HG02938 (cell line): ENCODE data around the gene PALM2AKAP2.

Experiments used
- ATAC-seq: cut with Tn5 transposase; IDR thresholded peaks from one replicate; pipeline ENCODE4 v1.9.1; 2021; ENCODE audit warnings: mild to moderate bottlenecking, moderate library complexity; ENCODE audit not compliant: unreplicated experiment

PALM2AKAP2 gene

DNA sequence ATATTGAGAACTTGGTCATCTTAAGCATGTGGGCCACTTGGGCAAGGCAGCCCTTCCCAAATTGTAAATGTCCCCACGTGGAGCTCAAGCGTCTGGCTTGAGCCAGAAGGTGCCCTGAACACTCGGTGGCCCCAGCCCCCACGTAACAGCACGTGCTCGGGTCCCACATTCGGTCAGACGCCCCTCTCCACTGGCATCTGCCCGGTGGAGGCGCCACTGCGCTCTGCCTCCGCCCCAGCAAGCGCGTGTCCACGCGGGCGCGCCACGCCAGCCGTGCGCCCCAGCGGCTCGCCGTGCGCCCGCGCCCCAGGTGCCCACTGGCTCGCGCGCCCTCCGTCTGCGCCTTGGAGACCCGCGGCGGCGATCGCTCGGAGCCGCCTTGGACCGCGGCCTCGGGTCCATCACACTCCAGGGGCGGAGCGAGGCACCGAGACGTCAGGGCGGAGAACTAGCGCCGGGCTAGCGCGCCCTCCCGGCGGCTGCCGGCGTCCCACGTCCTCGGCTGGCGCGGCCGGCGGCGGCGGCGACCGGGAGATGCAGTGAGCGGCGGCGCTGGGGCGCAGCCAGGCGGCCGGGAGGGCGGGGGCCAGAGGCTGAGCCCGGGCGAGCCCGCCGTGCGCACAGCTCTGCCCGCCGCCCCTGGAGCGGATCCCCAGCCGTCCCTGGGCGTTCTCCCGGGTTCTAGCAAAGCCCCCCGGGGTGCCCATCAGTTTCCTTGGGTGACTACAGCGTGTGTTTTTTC, at the start of gene PALM2AKAP2:
TSS of gene PALM2AKAP2 (plus strand) at position 488 of the 742 bp plus-strand sequence. CDS start 291 bp downstream, outside the sequence.
- ATAC-seq = no peak

GRCh38 chr9:109730228-109730627, 49.8 kb upstream of the PALM2AKAP2 start:
- no peak for ATAC-seq

- ATAC-seq = no peak
Measured at GRCh38 chr9:109733690-109734089, 46.3 kb upstream of the PALM2AKAP2 start.

DNA sequence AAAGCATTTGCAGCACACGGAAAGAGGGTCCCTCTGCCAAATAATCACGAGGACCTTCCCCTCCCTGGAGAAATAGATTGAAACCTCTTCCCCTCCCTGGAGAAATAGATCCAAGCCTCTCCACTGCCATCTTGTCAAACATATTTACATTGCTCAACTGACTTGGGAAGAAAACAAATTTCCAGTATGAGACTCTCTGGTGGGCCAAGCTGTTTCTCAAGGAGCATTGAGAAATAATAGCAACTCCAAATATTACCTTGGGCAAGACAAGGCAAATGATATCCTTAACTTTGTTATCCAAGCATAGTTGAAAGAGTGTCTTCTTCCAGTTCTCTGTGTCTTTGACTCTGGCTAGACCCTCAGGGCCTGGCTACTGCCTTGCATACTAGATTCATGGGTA, 45.2 kb upstream of the PALM2AKAP2 start:
- no peak for ATAC-seq

DNA sequence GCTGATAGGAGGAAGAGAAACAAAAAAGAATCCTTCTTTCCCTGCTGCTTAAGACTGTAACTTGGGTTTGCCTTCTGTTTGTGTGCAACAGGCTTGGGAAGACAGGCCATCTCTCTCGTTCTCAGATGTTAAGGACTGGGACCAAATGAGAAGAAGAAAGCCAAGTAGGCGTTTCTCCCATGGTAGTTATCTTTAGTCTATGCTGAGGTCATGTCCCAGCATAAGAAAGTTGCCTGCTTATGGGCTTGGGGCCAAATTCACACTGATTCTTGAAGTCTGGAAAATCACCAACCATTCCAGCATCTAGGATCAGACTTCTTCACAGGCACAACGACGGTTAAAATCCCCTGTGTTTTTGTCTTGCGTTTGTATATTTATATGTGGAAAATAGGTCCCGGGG, 44.2 kb upstream of the PALM2AKAP2 start:
- no peak for ATAC-seq

DNA sequence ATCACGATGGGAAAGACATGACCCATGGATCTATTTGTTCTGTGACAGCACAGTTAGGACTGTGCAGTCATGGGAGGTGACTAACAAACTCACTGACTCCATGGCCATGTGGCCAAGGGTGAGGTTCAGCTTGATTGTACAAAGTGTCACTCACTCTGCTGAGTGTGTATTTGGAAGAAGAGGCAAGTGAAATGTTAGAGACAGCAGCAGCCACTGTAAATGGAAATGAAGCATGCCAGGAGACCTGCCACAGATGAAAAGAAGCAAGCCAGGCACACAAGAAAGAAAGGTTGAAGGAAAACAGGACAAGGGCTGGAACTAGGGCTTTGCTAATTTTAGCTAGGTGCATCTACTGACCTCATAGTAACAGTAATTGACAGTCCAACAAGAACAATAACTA, 42.7 kb upstream of the PALM2AKAP2 start:
- no peak for ATAC-seq

DNA sequence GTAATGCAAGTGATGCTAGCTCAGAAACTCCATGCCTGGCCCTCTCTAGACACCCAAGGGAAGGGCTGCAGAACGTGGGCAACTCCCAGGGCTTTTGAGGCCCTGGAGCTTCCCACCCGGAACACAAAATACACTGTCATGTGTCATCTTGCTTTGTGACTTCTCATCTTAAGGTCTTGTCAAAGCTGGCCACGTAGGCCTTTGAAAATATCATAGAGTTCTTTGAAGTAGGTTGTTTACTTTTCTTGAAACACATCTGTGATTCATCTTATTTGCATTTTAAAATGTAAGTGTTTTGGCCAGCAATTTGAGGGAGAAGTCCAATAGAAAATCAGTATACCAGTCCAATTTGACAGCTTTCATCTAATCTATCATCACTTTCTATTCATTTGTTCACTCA, 40.2 kb upstream of the PALM2AKAP2 start:
- ATAC-seq = no peak

DNA sequence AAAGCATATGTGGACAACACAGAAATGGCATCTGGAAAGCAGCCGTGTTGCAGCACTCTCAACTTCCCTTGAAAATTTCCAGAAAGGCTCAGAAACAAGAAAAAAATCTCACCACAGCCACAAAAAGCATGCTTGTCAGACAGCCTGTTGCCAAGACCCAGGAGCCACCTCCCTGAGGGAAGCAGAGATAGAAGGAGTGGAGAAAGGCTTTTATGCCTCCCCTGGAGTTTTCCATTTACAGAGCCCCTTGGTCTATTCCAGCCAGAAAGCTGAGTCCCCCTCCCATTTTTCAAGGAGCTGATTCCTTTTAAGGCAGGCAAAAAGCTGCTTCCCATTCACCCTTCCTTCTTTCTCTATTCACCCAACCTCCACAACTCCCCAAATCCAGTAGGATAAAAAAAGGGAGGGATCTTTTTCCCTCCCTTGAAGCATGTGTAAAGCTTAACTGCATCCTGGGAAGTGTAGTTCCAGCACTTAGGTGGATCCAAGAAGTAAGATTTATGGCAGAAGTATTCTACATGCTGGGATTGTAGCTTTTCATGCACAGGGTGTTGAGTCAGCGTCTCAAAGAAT, 37.1 kb upstream of the PALM2AKAP2 start:
- no peak for ATAC-seq

DNA sequence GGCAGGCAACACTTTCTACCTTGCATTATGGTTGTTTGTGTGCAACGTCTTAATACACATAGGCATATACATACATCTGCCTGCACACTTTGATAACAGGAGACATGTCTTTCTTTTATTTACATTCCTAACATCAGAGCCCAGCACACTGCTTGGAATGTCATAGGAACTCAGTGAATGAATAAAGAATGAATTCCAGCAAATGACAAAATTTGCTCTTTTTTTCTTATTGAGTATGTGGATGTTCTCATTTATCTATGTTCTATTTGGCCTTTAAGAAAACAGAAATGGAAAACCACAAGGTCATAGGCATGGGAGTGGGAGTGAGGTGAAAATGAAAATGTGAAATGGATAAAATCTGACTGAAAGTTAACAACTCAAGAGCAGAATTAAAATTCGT, 36.3 kb upstream of the PALM2AKAP2 start:
- no peak for ATAC-seq

GRCh38 chr9:109745335-109746283, 34.4 kb upstream of the PALM2AKAP2 start:
- ATAC-seq = no peak

DNA sequence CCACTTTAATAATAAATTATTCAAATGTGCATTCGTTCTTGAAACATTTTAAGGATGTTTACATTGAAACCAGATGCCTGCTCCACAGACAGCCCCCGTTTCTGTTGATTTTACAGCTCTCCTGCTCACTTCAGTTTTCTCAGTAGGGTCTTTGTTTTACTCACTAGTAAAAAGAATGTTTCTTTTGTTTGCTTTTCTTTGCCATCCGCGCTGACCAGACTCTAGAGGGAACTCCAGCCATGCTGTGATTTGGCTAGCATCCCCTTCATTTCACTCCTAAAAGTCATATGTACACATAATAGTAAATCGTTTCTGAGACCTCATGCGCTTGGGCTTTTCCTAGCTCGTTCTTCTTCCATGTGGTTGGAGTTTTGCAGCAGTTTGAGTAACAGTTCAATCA, 28.7 kb upstream of the PALM2AKAP2 start:
- ATAC-seq = no peak

DNA sequence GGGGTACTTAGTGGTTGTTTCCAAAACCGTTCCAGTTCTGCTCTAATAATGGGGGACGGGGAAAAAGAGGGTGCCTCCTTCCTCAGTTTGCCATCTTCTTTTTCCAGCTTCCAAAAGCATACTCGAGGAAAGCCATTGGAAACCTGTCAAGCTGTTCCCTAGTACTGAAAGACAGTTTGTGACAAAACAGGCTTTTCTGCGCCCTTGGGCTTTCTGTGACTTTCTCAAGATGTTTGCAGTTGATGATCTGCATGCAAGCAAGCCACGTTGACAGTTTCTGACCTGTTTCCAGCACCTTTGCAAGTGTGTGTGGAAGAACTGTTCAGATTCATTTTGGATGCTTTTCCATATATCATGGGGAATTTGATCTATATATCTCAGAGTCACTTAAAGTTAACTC, 26.7 kb upstream of the PALM2AKAP2 start:
- ATAC-seq = no peak

GRCh38 chr9:109755040-109755439, 25.0 kb upstream of the PALM2AKAP2 start:
- ATAC-seq = no peak

DNA sequence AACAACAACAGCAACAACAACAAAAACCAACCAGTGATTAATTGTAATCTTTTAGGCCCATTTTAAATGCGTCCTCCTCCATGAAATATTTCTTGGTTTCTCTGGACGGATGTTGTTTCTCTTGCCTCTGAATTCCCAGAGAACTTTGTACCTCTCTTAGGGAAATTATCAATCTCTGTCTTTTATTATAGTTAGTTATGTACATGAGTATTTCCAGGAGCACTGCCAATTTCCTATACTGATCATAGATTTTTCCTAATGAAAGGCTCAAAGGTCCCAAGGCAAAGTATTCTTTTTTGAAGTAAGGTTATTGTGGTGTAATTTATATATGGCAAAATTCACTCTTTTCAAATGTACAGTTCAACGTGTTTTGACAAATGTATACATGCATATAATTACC, 20.4 kb upstream of the PALM2AKAP2 start:
- ATAC-seq = no peak

DNA sequence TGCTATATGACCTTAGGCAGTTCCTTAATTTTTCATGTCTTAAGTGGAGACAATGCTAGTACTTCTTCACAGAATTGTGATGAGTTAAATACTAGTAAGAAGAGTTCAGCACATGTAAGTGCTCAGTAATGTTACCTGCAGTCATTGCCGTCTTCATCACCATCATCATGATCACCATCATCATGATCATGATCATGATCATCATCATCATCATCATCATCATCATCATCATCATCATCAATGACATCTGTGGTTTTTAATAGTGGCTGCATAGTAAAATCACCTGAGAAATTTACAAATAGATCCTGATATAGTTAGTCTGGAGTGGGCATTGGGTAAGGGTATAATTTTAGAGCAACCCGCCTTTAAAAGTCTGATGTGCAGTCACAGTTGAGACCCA, 14.7 kb upstream of the PALM2AKAP2 start:
- no peak for ATAC-seq

- no peak for ATAC-seq
Measured at GRCh38 chr9:109765830-109766229, 14.2 kb upstream of the PALM2AKAP2 start.

DNA sequence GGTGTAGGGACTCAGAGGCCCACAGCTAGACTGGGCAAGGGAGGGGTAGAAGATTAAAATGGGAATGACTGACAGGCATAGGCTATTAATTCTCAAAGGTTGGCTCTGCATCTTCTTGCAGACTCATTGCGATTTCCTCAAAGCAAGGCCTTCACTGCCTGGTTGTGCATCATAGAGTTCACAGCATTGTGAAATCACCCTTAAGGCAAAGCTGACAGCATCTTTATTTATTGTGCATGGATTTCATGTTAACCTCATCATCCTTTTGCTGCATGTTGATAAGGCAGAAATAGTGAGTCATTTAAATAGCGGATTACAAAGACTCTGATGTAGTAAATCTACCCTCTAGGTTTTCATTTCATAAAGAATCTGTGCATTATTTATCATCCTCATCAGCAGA, 13.6 kb upstream of the PALM2AKAP2 start:
- no peak for ATAC-seq

GRCh38 chr9:109767404-109767803, 12.6 kb upstream of the PALM2AKAP2 start:
- ATAC-seq = no peak

GRCh38 chr9:109767814-109768213, 12.2 kb upstream of the PALM2AKAP2 start:
- ATAC-seq = no peak

DNA sequence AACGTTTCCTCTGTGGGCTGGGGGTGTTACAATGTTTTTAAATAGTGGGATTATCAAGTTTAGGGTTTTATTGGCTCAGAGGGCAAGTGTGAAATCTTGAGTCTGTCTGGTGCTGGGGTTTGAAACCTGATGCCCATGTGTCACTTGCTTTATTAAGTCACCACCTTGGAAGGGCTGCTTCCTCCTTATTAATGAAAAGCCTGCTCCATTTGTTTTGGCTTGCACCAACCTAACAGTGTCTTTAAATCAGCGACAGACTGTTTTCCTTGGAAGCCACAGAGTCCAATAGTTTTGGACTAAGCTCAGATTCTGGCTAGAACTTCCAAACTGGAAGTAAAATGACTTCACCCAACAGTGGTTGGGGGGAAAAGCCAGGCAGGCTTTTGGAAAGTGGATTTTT, 10.7 kb upstream of the PALM2AKAP2 start:
- ATAC-seq = no peak

- ATAC-seq = no peak
Measured at GRCh38 chr9:109770101-109770500, 9.9 kb upstream of the PALM2AKAP2 start.

- no peak for ATAC-seq
Measured at GRCh38 chr9:109771087-109771486, 8.9 kb upstream of the PALM2AKAP2 start.
